Neural cell (in vitro differentiated cells): Measurements from ENCODE around the gene SMC3.

Experiments
- POLR2AphosphoS5 ChIP-seq: IDR thresholded peaks from 2 replicates; pipeline ENCODE4 v1.6.1; 2012
- RAD21 ChIP-seq: fragments of 450-650 bp; conservative IDR thresholded peaks from 2 replicates; pipeline ENCODE4 v1.6.1; 2014; ENCODE audit warnings: antibody characterized with exemption, mild to moderate bottlenecking, moderate library complexity
- TF ChIP-seq, protein P1 (sequence below): fragments of 450-650 bp; IDR thresholded peaks from 2 replicates; pipeline ENCODE4 v1.5.1; 2014; ENCODE audit warnings: antibody characterized with exemption, mild to moderate bottlenecking, moderate library complexity; ENCODE audit not compliant: poor library complexity, severe bottlenecking

- TF ChIP-seq POLR2AphosphoS5 (no peak), RAD21 (no peak)
- TF ChIP-seq, protein P1, sequence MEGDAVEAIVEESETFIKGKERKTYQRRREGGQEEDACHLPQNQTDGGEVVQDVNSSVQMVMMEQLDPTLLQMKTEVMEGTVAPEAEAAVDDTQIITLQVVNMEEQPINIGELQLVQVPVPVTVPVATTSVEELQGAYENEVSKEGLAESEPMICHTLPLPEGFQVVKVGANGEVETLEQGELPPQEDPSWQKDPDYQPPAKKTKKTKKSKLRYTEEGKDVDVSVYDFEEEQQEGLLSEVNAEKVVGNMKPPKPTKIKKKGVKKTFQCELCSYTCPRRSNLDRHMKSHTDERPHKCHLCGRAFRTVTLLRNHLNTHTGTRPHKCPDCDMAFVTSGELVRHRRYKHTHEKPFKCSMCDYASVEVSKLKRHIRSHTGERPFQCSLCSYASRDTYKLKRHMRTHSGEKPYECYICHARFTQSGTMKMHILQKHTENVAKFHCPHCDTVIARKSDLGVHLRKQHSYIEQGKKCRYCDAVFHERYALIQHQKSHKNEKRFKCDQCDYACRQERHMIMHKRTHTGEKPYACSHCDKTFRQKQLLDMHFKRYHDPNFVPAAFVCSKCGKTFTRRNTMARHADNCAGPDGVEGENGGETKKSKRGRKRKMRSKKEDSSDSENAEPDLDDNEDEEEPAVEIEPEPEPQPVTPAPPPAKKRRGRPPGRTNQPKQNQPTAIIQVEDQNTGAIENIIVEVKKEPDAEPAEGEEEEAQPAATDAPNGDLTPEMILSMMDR: no peak
These were observed 6.2 kb upstream of the SMC3 start for GRCh38 chr10:110561292-110561691.
